OCI-LY7 (cell line): ENCODE measurements around the gene GLIPR2.

Experiments used
- EZH2phosphoT487 ChIP-seq: fragments of 200-600 bp; sonication (generic); IDR thresholded peaks from 2 replicates; pipeline ENCODE4 v1.6.1; 2018; ENCODE audit warnings: low read depth, borderline replicate concordance, mild to moderate bottlenecking, mixed run types, antibody characterized with exemption, low read length, moderate library complexity, mixed read lengths
- TF ChIP-seq, protein P1 (sequence below): fragments of 200-600 bp; sonication (generic); conservative IDR thresholded peaks from 2 replicates; pipeline ENCODE4 v1.5.1; 2014; ENCODE audit warnings: mild to moderate bottlenecking, antibody characterized with exemption, low read length, moderate library complexity, mixed read lengths

DNA sequence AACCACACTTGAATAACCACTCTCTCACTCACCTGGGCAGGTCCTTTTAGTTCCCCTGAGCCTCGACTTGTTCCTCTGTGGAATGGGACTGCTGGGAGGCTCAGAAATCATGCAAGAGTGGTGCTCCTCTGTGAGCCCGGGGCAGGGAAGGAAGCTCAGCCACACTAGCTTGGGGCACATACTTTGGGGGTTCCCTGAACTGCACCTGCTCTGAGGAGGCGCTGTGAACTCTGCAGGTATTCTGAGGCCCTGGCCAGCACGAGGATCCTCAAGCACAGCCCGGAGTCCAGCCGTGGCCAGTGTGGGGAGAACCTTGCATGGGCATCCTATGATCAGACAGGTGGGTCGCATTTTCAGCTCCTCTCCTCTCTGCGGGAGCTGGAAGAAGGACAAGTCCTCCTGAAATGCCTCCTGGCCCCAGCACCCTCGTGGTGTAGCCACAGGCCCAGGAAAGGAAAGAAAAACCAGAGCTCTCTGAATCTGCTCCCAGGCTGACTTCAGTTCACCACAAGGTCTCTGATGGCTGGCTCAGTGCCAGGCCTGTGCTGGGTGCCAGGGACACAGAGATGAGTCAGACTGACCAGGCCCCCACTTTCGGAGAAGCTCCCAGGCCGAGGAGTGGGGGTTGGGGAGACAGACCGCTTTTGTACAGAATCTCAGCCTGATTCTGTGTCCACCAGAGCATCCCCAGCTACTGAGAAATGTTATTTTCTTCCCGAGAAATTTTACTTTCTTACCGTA, 11.9 kb downstream of the GLIPR2 start:
- TF ChIP-seq, protein P1, sequence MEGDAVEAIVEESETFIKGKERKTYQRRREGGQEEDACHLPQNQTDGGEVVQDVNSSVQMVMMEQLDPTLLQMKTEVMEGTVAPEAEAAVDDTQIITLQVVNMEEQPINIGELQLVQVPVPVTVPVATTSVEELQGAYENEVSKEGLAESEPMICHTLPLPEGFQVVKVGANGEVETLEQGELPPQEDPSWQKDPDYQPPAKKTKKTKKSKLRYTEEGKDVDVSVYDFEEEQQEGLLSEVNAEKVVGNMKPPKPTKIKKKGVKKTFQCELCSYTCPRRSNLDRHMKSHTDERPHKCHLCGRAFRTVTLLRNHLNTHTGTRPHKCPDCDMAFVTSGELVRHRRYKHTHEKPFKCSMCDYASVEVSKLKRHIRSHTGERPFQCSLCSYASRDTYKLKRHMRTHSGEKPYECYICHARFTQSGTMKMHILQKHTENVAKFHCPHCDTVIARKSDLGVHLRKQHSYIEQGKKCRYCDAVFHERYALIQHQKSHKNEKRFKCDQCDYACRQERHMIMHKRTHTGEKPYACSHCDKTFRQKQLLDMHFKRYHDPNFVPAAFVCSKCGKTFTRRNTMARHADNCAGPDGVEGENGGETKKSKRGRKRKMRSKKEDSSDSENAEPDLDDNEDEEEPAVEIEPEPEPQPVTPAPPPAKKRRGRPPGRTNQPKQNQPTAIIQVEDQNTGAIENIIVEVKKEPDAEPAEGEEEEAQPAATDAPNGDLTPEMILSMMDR, result no peak
- no peak for TF ChIP-seq EZH2phosphoT487
